ENCODE results near the gene CCNY. TPM values are rescaled to one million over a fixed set of nuclear protein-coding genes. Genes with fewer than 3 reads are reported as not detected.
A peak's percentile ranks its signal among the peaks of the same experiment; 100 is the strongest.

CCNY gene
- total and polyA plus RNA-seq, 2 experiments from 2014 or later: 38.9 to 79.9 TPM

DNA sequence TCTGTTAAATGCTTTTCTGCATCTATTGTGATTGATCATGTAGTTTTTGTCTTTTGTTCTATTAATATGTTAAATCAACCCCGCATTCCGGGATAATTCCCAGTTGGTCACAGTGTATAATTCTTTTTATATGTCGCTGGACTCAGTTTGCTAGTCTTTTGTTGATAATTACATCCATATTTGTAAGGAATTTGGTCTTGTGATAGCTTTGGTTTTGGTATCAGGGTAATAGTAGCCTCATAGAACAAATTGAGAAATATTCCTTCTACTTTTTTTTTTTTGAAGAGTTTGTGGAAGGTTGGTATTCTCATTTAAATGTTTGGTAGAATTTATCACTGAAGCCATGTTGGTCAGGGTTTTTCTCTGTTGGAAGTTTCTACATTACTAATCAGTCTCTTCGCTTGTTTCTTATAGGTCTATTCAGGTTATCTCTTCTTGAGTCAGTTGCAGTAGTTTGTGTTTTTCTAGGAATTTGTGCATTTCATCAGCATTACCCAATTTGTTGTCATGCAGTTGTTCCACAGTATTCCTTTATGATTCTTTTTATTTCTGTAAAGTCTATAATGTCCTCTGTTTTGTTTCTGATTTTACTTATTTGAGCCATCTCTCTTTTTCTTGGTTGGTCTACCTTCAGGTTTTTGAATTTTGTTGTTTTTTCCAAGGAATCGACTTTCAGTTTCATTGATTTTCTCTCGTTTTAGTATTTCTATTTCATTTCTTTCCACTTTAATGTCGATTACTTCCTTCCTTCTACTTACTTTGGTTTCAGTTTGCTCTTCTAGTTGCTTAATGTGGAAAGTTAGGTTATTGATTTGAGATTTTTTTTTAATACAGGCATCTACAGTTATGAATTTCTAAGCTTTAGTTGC lies 204.2 kb downstream of the CCNY start:
- TF ChIP-seq, protein P1, sequence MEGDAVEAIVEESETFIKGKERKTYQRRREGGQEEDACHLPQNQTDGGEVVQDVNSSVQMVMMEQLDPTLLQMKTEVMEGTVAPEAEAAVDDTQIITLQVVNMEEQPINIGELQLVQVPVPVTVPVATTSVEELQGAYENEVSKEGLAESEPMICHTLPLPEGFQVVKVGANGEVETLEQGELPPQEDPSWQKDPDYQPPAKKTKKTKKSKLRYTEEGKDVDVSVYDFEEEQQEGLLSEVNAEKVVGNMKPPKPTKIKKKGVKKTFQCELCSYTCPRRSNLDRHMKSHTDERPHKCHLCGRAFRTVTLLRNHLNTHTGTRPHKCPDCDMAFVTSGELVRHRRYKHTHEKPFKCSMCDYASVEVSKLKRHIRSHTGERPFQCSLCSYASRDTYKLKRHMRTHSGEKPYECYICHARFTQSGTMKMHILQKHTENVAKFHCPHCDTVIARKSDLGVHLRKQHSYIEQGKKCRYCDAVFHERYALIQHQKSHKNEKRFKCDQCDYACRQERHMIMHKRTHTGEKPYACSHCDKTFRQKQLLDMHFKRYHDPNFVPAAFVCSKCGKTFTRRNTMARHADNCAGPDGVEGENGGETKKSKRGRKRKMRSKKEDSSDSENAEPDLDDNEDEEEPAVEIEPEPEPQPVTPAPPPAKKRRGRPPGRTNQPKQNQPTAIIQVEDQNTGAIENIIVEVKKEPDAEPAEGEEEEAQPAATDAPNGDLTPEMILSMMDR (IDR thresholded peaks at IDR 0.05; ENCODE audit: low read depth, low read length): no peak
- H3K4me3 ChIP-seq: no peak overlapping the region
- peak in 1 of 2 donors; percentile 40 for DNase-seq (ENCODE audit: low read depth in 1 of 2, low spot score in 1 of 2)
- H3K27ac ChIP-seq: no peak overlapping the region
- peaks cover 4% of the 10 kb centered on the region for H3K36me3 ChIP-seq
- H3K27me3 ChIP-seq: no peaks in the 10 kb centered on the region
- H3K9me3 ChIP-seq (ENCODE audit: low read depth): no peaks in the 10 kb centered on the region
- H3K4me1 ChIP-seq (ENCODE audit: low read depth): no peaks in the 10 kb centered on the region

DNA sequence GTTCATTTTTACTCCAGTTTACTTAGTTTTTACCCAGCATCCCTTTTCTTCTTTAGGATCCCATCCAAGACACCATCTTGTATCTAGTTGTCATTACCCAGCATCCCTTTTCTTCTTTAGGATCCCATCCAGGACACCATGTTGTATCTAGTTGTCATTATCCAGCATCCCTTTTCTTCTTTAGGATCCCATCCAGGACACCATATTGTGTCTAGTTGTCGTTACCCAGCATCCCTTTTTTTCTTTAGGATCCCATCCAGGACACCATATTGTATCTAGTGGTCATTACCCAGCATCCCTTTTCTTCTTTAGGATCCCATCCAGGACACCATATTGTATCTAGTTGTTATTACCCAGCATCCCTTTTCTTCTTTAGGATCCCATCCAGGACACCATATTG lies 205.4 kb downstream of the CCNY start:
- TF ChIP-seq, protein P1 (IDR thresholded peaks at IDR 0.05; ENCODE audit: low read depth, low read length): no peak
- Histone ChIP-seq H3K9me3 (ENCODE audit: low read depth) (no peaks in the 10 kb centered on the region), H3K4me1 (ENCODE audit: low read depth) (no peaks in the 10 kb centered on the region), H3K4me3 (no peak overlapping the region), H3K27me3 (no peaks in the 10 kb centered on the region), H3K36me3 (peaks cover 2% of the 10 kb centered on the region), H3K27ac (no peak overlapping the region)
- DNase-seq (ENCODE audit: low read depth in 1 of 2, low spot score in 1 of 2): no peak

DNA sequence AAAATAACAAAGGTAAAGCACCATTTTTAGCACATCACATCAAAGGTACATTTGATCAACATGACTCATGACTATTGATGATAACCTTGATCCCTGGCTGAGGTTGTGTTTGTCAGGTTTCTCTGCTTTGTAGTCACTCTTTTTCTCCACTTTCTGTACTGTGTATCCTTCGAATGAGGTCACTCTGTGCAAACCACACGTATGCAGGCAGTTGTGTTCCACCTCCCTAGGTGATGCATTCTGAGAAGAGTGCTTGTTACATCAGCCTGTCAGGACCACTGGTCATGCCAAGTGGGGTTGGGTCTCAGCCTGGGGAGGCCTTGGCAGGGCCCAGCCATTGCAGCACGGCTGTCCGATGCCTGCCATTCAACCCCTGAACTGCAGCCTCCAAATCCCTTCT lies 206.0 kb downstream of the CCNY start:
- Histone ChIP-seq H3K4me1 (ENCODE audit: low read depth) (no peaks in the 10 kb centered on the region), H3K36me3 (peaks cover 2% of the 10 kb centered on the region), H3K9me3 (ENCODE audit: low read depth) (no peaks in the 10 kb centered on the region), H3K27ac (no peak overlapping the region), H3K27me3 (no peaks in the 10 kb centered on the region), H3K4me3 (no peak overlapping the region)
- TF ChIP-seq, protein P1 (IDR thresholded peaks at IDR 0.05; ENCODE audit: low read depth, low read length): no peak
- DNase-seq (ENCODE audit: low read depth in 1 of 2, low spot score in 1 of 2): no peak

DNA sequence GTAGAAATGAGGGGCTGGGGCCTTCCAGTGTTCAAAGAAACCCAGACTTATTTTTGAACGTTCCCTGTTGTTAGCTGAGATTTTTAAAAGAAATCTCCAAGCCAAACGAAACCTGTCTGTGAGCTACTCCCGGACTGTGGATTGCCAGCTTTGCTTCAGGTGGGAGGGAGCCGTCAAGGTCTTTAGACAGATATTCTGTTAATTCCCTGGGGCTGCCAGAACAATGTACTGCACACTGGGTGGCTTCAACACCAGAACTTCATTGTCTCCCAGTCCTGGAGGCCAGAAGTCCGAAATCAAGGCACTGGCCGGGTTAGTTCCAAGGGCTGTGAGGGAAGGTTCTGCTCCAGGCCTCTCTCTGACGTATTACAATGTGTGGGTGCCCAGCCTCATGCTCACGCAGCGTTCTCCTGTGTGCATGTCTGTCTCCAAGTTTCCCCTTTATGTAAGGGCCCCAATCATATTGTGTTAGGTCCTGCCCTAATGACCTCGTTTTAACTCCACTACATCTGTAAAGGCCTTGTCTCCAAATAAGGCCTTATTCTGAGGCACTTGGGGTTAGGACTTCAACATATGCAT lies 208.9 kb downstream of the CCNY start:
- Histone ChIP-seq H3K36me3 (peaks cover 2% of the 10 kb centered on the region), H3K4me3 (no peak overlapping the region), H3K27me3 (no peaks in the 10 kb centered on the region), H3K9me3 (ENCODE audit: low read depth) (no peaks in the 10 kb centered on the region), H3K27ac (no peak overlapping the region), H3K4me1 (ENCODE audit: low read depth) (no peaks in the 10 kb centered on the region)
- TF ChIP-seq, protein P1 (IDR thresholded peaks at IDR 0.05; ENCODE audit: low read depth, low read length): no peak
- DNase-seq (ENCODE audit: low read depth in 1 of 2, low spot score in 1 of 2): no peak

DNA sequence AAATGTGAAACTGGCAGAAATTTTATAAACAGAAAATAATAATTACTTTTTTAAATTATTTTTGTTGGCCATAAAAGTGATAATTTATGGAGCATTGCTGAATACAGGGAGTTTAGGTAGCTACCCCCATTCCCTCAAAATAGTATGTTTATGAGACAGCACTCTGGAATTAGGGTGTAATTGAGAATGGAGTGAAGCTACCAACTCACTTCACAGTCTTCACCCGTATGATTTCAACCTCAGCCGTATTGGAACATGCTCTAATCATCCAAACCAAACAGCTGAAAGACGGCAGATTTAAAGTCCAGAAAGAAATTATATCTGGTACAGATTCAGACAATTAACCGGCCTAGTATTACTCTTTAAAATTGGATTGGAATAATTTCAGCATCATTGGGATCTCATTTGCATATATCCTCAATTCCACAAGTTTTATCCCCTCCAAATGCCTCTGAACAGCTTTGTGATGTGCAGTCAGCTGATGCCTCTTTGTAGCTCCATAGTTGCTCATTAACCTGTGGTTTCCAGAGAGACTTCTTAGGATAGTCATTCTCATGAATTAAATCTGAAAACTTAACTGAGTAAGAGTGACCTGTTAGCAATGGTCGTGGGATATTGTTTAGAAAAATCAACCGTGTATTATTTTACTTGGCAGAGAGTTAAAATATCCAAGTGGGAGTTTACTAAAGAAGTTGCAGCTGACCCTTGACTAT lies 209.7 kb downstream of the CCNY start:
- peak in 1 of 2 donors; percentile 15 for DNase-seq (ENCODE audit: low read depth in 1 of 2, low spot score in 1 of 2)
- no peaks in the 10 kb centered on the region for H3K4me1 ChIP-seq (ENCODE audit: low read depth)
- TF ChIP-seq, protein P1 (IDR thresholded peaks at IDR 0.05; ENCODE audit: low read depth, low read length): no peak

More for the DNA sequence above, 209.7 kb downstream of the CCNY start:
- no peaks in the 10 kb centered on the region for H3K27me3 ChIP-seq
- H3K27ac ChIP-seq: no peak overlapping the region
- no peak overlapping the region for H3K4me3 ChIP-seq
- H3K9me3 ChIP-seq (ENCODE audit: low read depth): no peaks in the 10 kb centered on the region
- H3K36me3 ChIP-seq: peaks cover 2% of the 10 kb centered on the region

All from cardiac muscle cell (in vitro differentiated cells and primary cell).